Measurements from ENCODE around the gene CAMKK2.
"Not testable (repeated sequence)": the region's sequence is repeated elsewhere in the genome, so short reads cannot be mapped to it uniquely, and the experiment has no call there.

The CAMKK2 gene

GRCh38 chr12:121279071-121279375 lies 17.5 kb downstream of the CAMKK2 start:
- DNase-seq (ENCODE audit: low read depth in 2 of 2), result no peak

DNA sequence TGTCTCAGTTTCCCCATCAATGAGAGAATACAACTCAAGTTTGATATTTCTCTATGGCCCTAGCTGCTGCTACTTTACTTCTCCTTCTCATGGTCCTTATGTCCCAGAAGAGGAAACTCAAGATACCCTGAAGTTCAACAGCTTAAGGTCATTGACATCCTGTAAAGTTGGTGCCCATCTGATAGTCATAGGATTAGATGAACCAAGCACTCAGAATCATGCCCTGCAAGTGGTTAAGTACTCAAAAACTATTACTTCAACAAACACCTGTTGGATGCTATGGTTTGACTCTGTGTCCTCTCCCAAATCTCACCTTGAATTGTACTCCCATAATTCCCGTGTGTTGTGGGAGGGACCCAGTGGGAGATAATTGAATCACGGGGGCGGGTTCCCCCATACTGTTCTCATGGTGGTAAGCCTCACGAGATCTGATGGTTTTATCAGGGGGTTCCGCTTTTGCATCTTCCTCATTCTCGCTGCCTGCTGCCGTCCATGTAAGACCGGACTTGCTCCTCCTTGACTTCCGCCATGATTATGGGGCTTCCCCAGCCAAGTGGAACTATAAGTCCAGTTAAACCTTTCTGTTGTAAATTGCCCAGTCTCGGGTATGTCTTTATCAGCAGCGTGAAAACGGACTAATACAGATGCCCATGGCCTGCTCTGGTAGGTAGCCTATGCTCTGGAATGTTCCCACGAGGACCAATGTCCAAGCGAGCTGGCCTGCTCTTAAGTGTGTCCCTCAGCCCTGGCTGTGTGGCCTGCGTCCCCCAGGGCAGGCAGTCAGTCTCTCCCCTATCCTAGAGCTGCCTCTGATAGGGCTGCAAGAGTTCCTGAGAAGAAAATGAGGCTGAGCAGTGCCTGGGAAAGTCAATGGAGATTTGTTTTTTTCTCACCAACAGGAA lies 18.1 kb downstream of the CAMKK2 start:
- DNase-seq (ENCODE audit: low read depth in 2 of 2), result no peak

- DNase-seq (ENCODE audit: low read depth in 2 of 2), result no peak
Observed at GRCh38 chr12:121277374-121277759, 19.1 kb downstream of the CAMKK2 start.

DNA sequence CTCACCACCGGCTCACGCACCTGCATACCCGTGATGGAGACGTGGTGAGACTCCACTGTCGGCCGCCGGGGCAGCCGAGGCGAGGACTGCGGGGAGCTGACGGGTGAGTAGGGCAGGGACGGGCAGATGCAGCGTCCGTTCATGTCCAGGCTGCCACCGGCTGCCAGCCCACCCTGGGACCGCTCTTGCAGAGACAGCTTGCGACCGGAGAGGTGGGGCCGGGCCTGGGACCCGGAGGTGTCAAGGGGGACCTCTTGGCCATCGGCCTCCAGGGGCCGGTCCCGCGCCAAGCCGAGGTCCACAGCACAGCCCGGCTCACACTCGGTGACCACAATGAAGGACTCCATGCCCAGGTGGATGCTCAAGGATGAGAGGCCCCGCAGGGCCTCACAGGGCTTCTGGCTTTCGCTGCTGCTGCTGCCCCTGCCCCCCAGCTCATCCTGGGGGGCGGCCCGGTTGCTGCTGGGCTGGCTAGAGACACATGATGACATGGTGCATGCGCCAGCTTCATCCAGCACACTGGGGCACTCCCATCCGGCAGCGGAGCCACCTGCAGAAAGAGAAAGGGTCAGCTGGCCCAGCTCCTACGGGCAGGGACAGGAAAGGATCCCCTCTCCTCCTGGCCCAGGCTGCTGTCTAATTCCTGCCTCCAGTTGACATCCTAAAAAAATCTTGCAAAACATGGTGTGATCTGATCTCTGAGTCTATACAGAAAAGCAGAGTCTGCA lies 22.3 kb downstream of the CAMKK2 start:
- DNase-seq (ENCODE audit: low read depth in 2 of 2), result no peak

DNA sequence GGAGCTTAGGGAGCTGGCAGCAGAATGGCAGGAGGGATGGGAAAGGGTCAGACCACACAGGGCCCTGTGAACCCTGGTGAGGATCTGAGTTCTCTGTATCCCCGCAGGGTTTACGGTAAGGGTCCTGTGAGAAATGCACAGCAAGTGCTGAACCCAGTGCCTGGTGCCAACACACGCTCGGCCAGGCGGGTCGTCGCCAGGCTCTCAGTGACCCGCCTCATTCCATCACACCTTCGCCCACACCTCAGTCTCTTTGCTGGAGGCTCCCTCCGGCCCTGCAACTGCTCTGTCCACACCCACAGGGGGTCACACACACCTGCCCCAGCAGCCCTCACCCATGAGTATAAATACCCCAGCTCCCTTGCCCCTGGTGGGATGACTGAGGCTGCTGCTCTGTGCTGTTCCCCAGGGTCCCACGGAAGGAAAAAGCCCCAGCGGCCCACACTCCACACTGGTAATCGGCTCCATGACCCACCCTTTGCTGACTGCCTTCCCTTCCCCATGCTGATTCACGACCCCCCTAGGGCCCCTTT lies 23.1 kb downstream of the CAMKK2 start:
- no peak for DNase-seq (ENCODE audit: low read depth in 2 of 2)

DNA sequence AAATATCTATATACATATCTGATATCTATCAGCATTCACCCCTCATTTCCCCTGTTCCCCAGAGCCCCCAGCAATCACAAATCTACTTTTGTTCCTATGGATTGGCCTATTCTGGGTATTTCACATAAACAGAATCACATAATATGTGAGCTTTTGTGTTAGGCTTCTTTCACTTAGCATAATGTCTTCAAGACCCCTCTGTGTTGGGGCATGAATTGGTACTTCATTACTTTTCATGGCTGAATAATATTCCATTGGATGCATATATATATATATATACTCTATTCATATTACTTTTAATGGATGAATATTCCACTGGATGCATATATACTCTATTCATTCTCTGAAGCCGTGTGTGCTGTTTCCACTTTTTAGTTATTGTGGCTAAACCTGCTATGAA lies 28.7 kb downstream of the CAMKK2 start:
- no peak for DNase-seq (ENCODE audit: low read depth in 2 of 2)

- DNase-seq (ENCODE audit: low read depth in 2 of 2), result no peak
Observed at GRCh38 chr12:121264951-121265515, 31.5 kb downstream of the CAMKK2 start.

DNA sequence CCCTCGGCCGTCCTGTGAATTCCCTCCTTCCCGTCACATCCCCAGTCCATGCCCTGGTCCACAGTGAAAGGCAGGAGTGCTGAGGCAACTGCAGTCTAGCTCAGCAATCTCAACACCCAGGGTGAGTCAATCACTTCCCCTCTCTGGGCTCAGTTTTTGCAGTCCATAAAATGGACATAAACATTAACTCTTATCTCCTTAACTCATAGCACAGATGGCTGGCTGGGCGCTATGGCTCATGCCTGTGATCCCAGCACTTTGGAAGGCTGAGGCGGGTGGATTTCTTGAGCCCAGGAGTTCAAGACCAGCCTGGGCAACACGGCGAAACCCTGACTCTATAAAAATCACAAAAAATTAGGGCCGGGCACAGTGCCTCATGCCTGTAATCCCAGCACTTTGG lies 32.4 kb downstream of the CAMKK2 start:
- no peak for DNase-seq (ENCODE audit: low read depth in 2 of 2)

- DNase-seq (ENCODE audit: low read depth in 2 of 2), result no peak
Observed at GRCh38 chr12:121263206-121263935, 33.1 kb downstream of the CAMKK2 start.

- DNase-seq (ENCODE audit: low read depth in 2 of 2), result no peak
Observed at GRCh38 chr12:121261398-121261797, 35.1 kb downstream of the CAMKK2 start.

DNA sequence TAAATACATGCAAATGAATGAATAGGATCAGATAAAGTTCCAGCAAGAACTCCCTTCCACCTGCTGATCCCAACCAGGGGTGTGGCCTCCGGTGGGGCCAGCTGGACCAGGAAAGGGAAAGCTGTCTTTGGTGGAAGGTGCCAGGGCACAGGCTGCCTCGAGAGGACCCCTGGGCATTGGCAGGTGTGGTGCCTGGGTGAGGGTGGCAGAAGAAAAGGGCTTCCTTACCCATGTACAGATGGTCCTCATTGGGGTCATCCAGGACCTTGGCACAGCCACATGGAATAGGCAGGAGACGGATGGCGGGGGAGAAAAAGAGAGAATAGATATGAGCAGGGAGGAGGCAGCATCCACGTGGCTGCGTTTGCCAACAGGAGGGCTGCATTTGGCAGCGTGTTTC lies 36.4 kb downstream of the CAMKK2 start:
- DNase-seq (ENCODE audit: low read depth in 2 of 2), result no peak

DNA sequence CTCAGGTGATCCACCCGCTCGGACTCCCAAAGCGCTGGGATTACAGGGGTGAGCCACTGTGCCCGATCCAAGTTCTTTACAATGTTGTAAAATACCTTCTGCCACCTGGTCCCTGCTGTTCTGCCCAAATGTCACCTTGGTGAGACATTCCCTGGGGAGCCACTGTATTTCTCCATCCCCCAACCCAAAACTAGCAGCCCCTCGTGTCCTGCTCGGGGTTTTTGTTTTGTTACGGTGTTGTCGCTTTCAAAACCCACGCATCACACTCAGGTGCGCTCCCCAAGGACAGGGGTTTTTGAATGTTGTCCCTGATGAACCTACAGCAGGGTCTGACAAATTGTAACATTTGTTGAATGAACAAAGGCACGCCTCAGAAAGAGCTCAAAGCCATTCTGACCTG lies 37.4 kb downstream of the CAMKK2 start:
- no peak for DNase-seq (ENCODE audit: low read depth in 2 of 2)

- not testable (repeated sequence) for DNase-seq (ENCODE audit: low read depth in 2 of 2)
Observed at GRCh38 chr12:121257704-121258449, 38.6 kb downstream of the CAMKK2 start.

- no peak for DNase-seq (ENCODE audit: low read depth in 2 of 2)
Observed at GRCh38 chr12:121255433-121255832, 41.1 kb downstream of the CAMKK2 start.

DNA sequence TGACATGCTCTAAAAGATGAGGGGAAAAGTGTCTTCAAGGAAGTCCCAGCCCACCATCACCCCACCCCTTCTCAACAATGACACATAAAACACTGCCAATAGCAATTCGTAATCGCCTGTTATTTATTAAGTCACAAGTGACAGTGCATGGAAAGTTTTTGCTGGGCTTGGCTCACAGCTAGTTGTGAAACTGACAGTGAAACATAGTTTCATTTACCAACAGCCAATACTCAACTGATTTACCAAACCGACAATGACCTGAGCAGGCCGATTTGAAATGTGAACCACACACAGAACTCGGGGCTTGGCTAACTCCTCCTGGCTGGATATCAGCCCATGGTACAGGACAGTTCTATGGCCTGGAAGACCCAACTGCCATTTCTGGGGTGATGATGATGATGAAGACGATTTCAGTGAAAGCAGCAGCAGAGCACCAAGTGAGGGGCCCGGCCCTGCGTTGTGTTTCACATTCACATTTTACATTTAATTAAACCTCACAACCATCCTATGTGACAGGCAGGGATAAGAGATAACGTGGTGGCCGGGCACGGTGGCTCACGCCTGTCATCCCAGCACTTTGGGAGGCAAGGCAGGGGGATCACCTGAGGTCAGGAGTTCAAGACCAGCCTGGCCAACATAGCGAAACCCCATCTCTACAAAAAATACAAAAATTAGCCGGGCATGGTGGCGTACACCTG lies 42.7 kb downstream of the CAMKK2 start:
- DNase-seq (ENCODE audit: low read depth in 2 of 2), result no peak

DNA sequence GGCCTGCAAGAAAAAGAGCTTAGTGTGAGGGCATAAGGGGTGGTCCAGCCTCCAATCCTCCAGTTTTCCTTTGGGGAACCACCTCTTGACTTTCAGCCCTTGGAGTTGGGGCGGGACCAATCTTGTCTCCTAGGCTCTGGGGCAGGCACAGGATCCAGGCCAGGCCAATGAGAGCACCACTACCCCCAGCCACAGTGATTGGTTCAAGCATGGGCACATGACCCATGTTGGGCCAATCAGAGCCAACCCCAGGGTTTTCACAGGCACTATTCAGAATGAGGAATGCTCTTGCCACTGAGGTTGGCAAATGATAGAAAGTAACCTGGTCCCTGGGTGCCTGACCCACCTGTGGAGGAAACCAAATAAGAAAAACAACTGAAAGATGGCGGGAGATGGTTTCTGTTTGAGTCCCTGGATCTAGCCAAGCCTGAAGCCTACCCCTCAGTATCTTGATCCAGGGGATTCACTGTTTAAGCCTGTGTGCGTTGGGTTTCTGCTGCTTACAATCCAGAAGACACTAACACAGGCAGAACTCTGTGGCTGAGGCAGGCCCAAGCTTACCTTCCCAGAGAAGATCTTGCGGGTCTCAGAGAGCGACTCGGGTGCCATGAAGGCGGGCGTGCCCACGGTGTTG lies 43.7 kb downstream of the CAMKK2 start:
- DNase-seq (ENCODE audit: low read depth in 2 of 2), result no peak

DNA sequence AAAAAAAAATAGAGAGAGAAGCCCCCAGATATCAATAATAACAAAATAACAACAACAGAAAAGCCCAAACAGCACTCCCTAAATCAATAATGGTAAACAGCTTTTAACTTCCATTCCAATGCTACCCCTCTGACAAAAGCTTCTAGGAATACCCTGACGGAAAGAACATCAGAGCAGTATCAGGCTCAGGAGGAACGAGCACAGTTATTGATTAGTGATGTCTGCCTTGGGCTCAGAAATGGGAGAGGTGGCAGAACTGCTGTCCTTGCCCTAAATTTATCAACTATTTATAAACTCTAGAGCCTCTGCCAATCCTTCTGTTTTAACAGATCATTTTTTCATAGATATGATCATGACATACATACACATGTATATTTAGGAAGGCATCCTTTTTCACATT lies 44.7 kb downstream of the CAMKK2 start:
- no peak for DNase-seq (ENCODE audit: low read depth in 2 of 2)

DNA sequence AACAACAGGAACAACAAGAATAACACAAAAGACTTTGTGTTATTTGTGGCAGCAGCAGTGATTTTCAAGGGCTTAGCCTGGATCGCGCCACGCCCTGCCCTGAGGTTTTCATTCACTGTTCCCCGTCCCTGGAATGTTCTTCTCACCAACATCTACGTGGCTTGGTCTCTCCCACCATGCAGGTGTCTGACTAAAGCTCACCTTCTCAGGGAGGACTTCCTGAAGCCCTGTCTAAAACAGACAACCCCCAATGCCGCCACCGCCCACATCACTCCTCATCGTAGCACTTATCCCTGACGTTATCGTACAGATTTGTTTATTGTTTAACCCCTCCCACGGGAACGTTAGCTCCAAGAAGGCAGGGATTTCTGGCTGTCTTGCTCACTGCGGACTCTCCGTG lies 46.1 kb downstream of the CAMKK2 start:
- DNase-seq (ENCODE audit: low read depth in 2 of 2), result no peak

- DNase-seq (ENCODE audit: low read depth in 2 of 2), result no peak
Observed at GRCh38 chr12:121248622-121249021, 47.9 kb downstream of the CAMKK2 start.

- DNase-seq (ENCODE audit: low read depth in 2 of 2), result no peak
Observed at GRCh38 chr12:121246893-121247557, 49.5 kb downstream of the CAMKK2 start.
